HTR-8/SVneo (cell line): Measurements from ENCODE around the gene FADS2.
"Not testable (repeated sequence)": the region's sequence is repeated elsewhere in the genome, so short reads cannot be mapped to it uniquely, and the experiment has no call there.

Experiments used
- DNase-seq: peaks from one replicate; pipeline ENCODE4 v3.0.0; 2011; ENCODE audit warnings: low spot score, mixed read lengths; ENCODE audit not compliant: insufficient read length
- FAIRE-seq: peaks from 2 replicates; lab custom pipeline; 2011; peaks lifted over from hg19 to GRCh38; lab: Jason Lieb, UNC

FADS2 gene

DNA sequence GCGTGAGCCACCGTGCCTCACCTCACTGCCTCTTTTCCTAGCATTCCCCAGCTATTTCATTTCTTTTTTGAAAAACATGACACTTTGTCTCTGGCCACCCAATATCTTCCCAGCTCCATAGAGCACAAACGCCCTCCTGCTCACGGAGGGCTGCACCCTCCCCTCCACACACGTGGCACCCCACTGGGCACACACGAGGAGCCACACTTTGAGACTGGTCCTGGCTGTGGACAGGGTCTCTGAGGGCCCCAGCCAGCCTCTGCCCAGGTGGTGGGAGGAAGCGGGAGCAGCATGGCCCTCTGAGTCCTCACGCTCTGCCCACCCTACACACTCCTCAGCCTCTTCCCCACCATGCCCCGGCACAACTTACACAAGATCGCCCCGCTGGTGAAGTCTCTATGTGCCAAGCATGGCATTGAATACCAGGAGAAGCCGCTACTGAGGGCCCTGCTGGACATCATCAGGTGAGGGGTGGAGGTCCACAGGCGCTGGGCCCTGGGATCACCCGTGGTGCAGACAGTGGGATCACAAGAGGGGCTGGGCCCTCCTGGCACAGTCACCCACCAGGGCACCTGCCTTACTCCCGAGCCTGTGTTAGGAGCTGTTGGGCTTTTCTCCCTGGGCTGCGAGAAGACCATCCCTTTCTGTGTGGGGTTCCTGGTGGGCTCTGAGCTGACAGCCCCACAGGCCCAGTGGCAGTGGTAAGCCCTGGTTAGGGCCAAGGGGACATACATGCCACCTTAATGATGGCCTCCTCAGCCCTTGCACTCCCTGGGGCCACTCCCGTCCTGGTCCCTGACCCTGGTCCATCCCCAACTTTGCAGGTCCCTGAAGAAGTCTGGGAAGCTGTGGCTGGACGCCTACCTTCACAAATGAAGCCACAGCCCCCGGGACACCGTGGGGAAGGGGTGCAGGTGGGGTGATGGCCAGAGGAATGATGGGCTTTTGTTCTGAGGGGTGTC lies 37.0 kb downstream of the FADS2 start:
- FAIRE-seq (no peak), DNase-seq (no peak)

DNA sequence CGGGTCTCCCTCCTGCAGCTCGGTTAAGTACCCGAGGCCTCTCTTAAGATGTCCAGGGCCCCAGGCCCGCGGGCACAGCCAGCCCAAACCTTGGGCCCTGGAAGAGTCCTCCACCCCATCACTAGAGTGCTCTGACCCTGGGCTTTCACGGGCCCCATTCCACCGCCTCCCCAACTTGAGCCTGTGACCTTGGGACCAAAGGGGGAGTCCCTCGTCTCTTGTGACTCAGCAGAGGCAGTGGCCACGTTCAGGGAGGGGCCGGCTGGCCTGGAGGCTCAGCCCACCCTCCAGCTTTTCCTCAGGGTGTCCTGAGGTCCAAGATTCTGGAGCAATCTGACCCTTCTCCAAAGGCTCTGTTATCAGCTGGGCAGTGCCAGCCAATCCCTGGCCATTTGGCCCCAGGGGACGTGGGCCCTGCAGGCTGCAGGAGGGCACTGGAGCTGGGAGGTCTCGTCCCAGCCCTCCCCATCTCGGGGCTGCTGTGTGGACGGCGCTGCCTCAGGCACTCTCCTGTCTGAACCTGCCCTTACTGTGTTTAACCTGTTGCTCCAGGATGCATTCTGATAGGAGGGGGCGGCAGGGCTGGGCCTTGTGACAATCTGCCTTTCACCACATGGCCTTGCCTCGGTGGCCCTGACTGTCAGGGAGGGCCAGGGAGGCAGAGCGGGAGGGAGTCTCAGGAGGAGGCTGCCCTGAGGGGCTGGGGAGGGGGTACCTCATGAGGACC lies 38.3 kb downstream of the FADS2 start:
- FAIRE-seq (no peak), DNase-seq (no peak)

DNA sequence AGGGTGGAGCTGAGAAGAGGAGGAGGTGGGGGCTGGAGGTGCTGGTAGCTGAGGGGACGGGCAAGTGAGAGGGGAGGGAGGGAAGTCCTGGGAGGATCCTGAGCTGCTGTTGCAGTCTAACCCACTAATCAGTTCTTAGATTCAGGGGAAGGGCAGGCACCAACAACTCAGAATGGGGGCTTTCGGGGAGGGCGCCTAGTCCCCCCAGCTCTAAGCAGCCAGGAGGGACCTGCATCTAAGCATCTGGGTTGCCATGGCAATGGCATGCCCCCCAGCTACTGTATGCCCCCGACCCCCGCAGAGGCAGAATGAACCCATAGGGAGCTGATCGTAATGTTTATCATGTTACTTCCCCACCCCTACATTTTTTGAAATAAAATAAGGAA lies 38.9 kb downstream of the FADS2 start:
- no peak for DNase-seq
- no peak for FAIRE-seq

DNA sequence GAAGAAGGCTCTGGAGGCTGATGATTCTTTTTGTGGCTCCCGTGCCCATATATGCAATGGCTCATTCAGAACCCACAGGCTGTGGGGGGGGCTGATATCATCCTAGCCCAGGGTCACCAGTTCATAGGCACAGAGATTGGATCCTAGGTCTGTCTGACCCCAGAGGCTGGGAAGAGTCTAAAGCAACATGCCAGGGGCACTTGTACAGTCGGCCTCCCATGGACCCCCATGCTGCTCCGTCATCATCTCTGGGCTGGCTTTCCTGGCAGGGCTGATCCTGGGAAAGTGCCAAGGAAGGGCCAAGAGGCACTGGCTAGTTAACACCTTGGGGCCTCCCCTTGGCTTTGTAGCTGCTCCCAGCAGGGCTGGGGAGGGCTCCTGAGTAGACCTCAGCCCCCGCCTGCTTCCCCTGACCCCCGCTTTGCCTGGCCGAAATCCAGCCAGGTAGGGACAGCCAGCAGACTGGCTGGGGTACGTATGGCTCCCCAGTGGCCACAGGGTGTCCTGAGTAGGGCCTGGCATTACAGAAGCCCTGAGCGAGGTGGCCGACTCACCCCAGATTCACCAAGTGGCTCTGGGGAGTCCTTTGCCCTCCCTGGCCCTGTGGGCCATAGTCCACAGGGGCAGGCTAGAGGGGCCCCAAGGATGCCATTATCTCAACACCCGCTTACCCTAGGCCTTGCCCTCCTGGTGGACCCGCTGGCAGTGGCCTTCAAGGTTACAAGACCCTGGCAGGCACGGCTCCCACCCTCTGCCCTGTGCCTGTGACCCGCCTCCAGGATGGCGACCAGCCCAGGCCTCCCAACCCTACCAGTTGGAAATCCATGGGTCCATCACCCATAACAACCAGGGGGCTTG lies 40.7 kb downstream of the FADS2 start:
- FAIRE-seq (no peak), DNase-seq (no peak)

DNA sequence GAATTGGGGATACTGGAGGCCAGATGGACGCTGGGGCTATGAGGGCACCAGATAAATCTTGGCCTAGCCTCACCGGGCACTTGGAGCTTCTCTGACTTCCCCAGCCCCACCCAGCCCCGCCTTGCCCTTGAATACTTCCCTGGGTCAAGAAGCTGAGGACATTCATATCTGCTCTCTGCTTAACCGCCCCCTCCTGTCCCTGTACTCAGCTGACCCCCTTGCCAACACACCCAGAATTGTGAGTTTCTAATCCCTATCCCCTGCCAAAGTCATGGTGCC lies 41.3 kb downstream of the FADS2 start:
- FAIRE-seq: no peak
- no peak for DNase-seq

GRCh38 chr11:61869708-61870451 lies 41.8 kb downstream of the FADS2 start:
- DNase-seq: no peak
- no peak for FAIRE-seq

GRCh38 chr11:61870541-61871031 lies 42.5 kb downstream of the FADS2 start:
- FAIRE-seq (no peak), DNase-seq (no peak)

- DNase-seq (peak; percentile 84), FAIRE-seq (no peak)
These were observed 43.1 kb downstream of the FADS2 start for GRCh38 chr11:61871158-61871597.

- DNase-seq (no peak), FAIRE-seq (no peak)
These were observed 45.0 kb downstream of the FADS2 start for GRCh38 chr11:61872935-61873565.

DNA sequence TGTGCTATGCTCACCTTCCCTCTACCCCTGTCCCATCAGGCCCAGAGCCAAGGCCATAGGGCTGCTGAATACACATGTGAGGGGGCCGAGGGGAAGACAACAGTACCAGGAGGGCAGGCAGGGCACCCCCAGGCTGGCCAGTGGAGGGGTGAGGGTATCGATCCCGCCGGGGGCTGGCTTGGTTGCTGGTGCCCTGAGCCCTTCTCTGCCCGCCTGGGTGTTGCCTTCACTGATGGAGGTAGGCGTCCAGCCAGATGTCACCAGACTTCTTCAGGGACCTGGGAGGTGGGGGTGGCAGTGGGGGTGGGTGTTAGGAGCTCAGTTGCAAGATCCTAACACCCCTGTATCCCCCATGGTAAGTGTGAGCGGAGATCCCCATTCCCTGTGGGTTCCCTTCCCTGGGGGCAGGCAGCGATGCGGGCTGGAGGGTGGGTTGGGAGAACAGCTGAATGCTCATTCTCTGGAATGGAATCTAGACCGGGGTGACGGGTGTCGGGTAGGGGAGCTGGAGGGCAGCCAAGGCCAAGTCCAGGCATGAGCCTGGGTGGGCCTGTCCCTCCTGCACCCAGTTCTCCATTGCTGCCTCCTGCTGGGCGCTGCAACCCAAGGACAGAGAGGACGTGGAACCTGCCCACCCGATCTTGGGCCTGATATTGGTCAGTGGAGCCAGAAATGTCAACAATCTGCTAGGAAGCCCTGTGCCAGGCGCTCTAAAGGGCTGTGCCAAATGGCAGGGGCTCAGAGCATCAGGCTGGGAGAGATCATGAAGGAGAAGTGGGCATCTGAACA lies 45.7 kb downstream of the FADS2 start:
- FAIRE-seq: no peak
- DNase-seq: no peak

GRCh38 chr11:61874377-61874809 lies 46.3 kb downstream of the FADS2 start:
- DNase-seq (no peak), FAIRE-seq (no peak)

DNA sequence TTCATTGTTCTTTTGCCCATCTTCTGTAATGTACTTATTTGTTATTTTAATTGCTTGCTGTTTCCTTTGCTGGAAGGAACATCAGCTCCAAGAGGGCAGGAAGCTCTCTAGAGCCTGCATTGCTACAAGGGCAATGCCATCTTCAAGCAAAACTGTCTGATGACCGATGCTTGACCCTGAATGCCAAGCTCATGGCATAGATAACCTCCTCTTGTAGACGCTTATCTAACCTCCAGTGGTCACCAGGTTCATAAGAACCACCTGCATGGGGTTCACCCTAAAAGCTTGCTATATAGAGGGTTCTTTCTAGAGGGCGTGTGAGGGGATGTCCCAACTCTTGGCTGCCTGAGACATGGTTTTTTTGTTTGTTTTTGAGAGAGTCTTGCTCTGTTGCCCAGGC lies 46.8 kb downstream of the FADS2 start:
- no peak for FAIRE-seq

DNA sequence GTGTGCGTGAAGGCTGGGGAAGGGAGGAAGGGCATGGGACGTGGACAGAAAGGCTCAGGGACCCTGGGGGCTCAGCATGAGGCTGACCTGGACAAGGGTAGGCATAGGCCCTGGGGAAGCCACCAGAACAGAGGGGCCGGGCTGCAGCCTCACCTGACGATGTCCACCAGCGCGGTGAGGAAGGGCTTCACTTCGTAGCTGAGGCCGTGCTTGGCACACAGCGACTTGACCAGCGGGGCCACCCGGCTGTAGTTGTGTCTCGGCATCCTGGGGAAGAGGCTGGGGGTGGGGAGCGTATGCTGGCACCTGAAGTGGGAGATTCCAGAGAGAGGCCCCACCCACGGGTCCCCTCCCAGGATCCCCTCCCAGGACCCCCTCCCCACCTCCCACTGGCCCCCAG lies 47.6 kb downstream of the FADS2 start:
- DNase-seq (no peak), FAIRE-seq (no peak)

More for the DNA sequence above, 46.8 kb downstream of the FADS2 start:
- DNase-seq: no peak

GRCh38 chr11:61879152-61879551 lies 51.1 kb downstream of the FADS2 start:
- FAIRE-seq (no peak), DNase-seq (no peak)

- no peak for FAIRE-seq
- DNase-seq: no peak
These were observed 51.9 kb downstream of the FADS2 start for GRCh38 chr11:61880031-61880430.

DNA sequence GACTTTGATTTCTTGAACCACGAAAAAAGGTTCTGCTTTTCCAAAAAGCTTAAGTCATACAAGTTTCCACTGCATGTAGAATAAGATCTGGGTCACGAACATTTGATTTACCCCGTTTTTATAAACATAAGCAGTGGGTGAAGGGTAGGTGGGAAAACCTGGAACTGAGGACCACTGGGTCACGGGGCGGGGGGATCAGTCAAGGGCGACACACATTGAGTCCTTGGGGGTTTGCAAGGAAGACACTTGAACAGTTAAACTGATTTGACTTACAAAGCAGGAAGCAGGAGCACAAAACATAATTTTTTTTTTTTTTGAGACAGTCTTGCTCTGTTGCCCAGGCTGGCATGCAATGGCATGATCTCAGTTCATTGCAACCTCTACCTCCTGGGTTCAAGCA lies 52.4 kb downstream of the FADS2 start:
- DNase-seq (no peak), FAIRE-seq (no peak)

DNA sequence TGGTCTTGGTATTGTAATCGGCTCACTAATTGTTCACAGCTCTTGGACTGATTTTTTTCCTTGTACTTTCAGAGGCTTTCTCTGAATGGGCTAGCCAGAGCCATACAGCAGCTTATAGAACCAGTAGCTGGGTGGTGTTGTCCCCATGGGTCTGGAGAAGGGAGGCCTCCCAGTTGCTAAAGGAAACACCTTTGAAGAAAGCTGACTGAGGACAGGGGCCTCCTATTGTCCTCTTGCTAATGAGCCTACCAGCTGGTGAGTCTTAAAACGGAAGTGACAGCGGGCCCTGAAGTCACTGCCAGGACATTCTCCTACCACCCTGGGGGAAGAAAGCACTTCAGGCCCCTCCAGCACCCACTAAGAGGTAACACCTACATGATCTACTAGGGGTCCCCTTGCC lies 53.3 kb downstream of the FADS2 start:
- DNase-seq (no peak), FAIRE-seq (no peak)

- DNase-seq, FAIRE-seq: not testable (repeated sequence)
These were observed 54.2 kb downstream of the FADS2 start for GRCh38 chr11:61882267-61882666.
